Jurkat, Clone E6-1 (cell line): Measurements from ENCODE around the gene SYK.

ENCODE experiments used
- DNase-seq: peaks from one replicate; pipeline ENCODE4 v3.0.0-alpha.2; 2011; ENCODE audit warnings: low read depth, low spot score
- H3K4me3 ChIP-seq: 2 replicates; pipeline ENCODE4 v1.5.1; 2011; ENCODE audit warnings: mild to moderate bottlenecking, low read length, control low read depth, moderate library complexity

SYK gene

DNA sequence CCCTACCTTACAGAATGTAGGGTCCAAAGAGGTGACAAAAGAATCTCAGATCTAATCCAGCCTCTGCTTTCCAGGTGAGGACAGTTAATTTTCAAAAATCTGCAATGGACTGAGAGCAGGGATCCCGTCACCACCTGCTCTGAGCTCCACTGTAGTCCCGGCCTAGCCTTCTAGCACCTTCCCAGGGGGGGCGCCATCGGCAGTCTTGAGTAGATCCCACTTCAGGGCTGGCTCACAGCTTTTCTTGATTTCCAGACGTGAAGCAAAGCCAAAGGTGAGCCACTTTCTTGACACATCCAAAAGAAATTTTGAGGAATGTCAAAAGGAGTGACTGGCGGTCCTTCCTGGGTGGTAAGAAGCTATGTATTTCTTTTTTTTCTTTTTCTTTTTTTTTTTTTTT, 114.1 kb downstream of the SYK start:
- H3K4me3 ChIP-seq, result no peak overlapping the region
- peak; percentile 77 for DNase-seq

DNA sequence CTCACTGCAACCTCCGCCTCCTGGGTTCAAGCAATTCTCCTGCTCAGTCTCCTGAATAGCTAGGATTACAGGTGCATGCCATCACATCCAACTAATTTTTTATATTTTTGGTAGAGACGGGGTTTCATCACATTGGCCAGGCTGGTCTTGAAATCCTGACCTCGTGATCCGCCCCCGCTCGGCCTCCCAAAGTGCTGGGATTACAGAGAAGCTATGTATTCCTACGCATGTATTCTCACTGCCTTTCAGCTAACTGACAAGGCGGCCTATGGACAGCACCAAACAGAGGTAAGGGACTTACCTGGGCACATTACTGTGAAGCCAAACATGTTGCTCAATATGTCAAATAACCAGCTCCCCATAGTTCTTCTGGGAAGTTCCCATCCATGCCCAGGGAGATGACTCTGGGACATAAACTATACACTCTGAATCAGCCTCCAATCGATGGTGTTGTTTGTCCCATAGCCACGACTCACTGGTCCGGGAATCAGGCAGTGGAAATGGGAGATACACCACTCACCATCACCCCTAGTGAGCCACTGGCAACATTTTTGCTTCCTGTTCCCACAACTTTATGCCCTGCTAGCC, 114.6 kb downstream of the SYK start:
- DNase-seq, result no peak
- H3K4me3 ChIP-seq, result no peak overlapping the region

DNA sequence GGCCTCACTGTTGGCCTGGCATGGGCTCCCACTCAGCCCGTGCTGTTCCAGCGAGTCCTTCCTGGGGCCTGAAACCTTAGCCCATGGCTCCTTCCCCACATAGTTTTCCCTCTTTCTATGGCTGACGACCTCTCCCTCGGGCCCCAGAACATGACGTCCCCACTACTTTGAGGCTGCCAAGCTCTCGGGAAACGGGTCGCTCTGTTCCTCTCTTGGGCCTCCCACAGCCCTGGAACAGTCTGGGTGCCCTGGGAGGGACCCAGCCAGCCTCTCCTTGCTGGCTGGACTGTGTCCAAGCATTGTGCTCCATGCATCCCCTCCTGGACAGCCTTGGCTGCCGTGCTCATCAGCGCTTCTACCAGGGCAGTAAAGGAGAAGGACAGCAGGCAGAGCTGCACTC, 118.3 kb downstream of the SYK start:
- DNase-seq, result no peak
- no peak overlapping the region for H3K4me3 ChIP-seq

DNA sequence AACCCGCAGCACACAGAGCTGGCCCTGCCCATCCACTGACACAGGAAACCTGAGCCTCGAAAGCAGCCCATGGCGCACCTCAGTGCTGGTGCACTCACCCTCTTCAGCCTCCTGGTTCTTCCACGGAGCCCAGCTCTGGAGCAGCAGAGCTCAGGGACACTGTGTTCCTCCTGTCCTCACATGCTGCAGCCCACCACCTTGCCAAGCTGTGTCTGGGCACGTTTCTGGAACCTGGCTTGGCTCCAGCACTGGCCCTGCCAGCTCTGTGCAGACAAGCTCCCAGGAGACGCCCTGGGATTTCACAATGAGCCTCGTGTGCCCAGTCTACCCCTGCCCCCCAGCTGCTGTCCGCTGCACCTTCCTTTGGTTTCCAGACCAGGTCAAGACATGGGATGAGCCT, 119.5 kb downstream of the SYK start:
- H3K4me3 ChIP-seq, result no peak overlapping the region
- DNase-seq, result no peak

DNA sequence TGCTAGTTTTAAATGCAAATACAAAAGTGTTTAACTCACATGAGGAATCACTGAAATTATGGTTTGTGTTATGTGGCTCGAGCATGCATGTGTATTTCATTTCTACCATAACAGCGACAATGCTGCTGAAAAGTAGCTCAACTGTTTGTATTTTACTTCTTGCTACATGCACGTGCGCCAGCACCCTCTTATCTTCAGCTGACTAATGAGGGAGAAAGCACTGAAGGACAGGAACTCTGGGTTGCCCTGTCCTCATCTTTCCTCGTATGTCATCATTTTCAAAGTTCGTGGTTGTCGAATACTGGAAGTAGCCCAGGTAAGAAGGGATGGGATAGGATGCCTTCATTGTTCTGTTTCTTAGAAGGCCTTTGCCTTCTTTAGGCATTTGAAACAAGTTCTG, 120.3 kb downstream of the SYK start:
- DNase-seq, result no peak
- H3K4me3 ChIP-seq, result no peak overlapping the region

DNA sequence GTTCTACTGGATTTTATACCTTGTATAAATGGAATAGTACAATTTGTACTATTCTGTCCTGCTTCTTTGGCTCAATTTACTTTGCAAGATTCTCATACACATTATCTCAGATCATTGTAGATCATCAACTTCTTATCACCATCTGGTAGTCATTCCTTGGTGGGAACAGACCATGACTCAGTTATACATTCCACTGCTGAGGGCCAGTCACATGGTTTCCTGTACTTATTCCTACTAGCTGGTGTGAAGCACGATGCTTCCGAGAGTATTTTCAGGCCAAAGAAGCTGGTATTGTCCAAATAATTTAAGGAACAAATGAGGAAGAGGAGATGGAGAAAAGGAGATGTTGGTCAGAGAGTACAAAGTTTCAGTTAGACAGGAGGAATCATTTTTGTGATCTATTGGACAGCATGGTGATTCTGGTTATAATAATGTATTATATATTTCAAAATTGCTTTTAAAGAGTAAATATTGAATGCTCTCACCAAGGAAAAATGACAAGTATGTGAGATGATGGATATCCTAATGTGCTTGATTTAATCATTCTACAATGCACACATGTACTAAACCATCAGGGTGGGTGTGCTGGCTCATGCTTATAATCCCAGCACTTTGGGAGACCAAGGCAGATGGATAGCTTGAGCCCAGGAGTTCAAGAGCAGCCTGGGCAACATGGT, 124.1 kb downstream of the SYK start:
- DNase-seq, result no peak
- H3K4me3 ChIP-seq, result no peak overlapping the region

DNA sequence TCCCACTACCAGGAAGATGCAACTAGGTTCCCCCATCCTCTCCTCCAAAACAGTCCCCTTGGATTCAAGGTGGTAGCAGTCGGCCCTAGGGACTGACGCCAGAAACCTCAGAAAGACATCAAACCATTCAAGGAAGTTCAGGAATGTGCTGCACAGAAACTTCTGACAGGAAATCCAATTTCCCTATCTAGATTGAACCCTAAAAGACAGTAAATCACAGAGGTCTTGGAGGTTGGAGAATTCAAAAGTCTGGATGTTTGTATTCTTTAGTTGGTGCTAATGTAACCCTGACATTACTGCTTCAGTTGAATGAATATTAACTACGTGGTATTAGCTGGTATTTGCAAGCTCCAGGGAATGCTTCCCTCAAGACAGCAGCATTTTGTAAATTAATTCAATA, 125.3 kb downstream of the SYK start:
- no peak for DNase-seq
- no peak overlapping the region for H3K4me3 ChIP-seq

DNA sequence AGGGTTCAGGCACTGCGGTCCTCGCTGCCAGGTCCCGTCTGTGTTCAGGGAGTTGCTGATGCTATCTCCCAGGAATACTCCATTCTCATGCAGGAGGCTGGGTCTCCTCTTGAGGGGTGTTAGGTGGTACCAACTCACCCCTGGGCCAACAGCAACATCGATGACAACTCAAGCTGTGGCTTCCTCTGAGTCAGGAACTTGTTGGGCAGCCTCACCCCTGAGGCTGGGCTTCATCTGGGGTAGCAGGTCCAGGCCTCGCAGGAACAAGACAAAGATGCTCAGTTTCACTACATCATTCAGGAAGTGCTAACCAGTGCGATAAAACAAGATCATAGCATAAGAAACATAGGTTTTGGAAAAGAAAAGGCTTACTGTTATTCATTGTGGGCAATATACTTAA, 125.9 kb downstream of the SYK start:
- no peak overlapping the region for H3K4me3 ChIP-seq
- no peak for DNase-seq

DNA sequence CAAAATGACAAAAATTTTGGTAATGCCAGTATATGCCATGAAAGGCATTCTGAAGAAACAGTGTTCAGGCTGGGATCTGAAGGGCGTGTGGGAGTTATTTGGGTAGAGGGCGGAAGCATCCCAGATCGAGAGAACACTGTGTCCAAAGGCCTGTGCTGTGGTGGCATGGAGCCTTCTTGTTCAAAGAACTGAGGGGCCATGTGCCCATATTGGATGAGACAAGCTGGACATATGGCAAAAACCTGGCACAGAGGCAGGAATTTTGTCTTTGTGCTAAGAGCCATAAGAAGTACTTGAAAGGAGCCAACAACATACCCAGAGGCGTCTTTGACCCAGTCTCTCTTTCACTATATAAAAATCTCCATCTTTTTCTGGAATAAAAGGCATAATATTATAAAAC, 128.0 kb downstream of the SYK start:
- no peak for DNase-seq
- no peak overlapping the region for H3K4me3 ChIP-seq

DNA sequence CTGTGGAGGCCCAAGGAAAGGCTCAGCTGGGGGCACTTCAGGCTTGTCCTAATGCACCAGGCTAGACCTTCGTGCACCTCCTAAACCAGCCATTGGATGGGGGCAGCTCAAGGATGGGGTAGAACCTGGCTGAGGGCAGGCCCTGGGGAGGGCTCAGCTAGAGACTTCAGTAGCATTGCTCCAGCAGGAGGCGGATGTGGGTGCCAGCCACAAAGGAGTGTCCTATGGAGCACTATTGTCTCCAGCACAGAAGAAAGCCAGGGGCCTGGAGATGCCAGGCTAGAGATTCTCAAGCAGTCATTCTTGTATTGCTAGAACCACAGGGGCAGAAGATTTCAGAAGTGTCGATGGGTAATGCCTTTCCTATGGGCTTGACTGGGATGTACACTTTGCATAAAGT, 131.8 kb downstream of the SYK start:
- H3K4me3 ChIP-seq, result no peak overlapping the region
- peak; percentile 75 for DNase-seq

DNA sequence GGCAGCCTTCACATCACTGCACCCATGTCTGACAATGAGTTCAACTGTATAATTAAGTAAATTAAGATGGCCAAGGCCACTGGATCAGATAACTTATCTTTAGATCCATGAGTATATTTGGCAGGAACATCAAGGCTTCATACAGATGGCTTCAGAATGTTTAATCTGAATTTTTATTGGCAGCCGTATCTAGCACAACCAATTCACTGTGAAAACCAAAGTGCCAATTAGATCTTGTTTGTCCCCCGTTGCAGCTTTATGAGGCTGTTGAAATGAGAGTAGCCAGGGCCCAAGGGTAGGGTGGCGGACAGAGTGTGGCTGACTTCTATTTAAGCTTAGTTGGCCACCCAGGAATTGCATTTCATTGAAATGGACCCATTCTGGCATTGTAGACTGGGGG, 137.7 kb downstream of the SYK start:
- no peak overlapping the region for H3K4me3 ChIP-seq
- DNase-seq, result no peak

DNA sequence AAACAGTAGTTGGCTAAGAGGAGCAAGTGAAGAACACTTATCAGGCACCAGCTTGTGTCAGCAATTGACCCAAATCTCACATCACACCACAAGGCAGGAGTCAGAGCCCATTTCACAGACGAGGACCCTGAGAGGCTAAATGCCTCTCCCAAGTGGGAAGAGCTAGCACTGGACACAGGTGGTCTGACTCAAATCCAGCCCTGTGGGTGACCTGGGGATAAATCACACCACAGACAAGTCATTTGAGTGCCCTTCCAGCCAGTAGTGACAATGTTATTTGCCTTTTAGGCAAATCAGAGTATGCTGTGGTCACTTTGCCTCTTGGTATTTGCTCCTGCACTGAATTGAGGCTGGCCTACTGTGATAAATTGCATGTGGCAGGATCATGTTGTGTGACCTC, 138.7 kb downstream of the SYK start:
- H3K4me3 ChIP-seq, result no peak overlapping the region
- no peak for DNase-seq

DNA sequence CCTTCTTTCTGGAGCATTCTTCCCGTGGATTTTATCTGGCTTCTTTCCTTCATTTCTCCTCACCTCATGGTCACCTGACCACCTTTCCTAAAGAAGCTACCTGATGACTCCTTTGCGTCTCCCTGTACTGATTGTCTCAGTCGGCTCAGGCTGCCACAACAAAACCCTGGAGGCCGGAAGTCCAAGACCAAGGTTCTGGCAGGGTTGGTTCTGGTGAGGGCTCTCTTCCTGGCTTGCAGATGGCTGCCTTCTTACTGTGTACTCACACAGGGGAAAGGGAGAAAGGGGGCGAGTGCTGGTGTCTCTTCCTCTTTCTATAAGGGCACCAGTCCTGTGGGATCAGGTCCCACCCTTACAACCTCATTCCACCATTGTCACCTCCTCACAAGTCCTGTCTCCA, 140.0 kb downstream of the SYK start:
- no peak for DNase-seq
- no peak overlapping the region for H3K4me3 ChIP-seq

DNA sequence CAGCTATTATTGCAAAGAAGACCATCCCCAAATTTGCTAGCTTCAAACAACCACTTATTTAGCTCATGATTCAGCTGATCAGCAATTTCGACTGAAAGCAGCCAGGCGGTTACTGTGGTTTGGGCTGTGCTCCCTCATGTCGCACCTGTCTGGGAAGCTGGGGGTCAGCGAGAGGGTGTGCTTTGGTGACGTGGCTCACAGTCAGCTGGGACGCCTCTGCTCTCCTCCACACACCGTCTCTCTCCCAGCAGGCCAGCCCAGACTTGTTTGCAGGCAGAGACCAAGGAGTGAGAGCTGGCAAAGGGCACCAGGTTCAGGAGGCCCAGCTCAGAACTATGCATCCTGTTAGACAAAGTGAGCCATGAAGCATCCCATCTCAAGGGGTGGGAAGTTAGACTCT, 140.9 kb downstream of the SYK start:
- DNase-seq, result peak; percentile 86
- no peak overlapping the region; the same call in 1 of the 2 replicates for H3K4me3 ChIP-seq

DNA sequence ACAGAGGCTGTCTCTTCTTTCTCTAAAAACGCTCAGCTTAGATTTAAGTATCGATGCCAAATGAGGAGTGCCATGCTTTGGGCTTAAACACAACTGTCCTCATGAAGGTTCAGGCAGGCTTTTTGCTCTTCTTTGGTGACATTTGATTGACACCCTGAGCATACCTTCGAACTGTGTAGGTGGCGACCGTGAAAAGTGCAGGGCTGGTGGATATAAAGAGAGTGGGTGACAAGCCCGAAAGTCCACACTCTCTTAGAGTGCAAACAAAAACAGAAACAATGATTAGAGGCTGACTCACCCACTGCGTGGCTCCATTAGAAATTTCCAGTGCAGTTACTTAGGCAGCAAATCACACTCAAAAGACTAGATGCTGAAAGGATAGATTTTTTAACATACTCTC, 141.7 kb downstream of the SYK start:
- no peak for DNase-seq
- H3K4me3 ChIP-seq, result no peak overlapping the region

DNA sequence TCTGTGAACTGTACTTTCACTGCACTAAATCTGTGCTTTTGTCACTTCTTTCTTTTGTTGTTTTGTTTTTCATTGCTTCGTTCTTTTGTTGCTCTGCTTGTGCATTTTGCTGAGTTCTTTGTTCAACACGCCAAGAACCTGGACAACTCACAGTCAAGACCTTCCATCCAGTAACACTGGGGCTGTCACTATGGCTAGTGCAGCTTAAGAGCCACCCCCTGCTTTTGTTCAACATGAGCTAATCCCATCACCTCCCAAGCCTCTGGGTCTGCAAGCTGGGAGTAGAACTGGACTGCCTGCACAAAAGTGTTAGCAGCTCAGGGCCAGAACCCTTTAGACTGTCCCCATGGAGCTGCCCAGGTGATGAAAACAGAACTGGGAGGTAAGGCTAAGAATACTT, 143.7 kb downstream of the SYK start:
- no peak overlapping the region for H3K4me3 ChIP-seq
- no peak for DNase-seq

DNA sequence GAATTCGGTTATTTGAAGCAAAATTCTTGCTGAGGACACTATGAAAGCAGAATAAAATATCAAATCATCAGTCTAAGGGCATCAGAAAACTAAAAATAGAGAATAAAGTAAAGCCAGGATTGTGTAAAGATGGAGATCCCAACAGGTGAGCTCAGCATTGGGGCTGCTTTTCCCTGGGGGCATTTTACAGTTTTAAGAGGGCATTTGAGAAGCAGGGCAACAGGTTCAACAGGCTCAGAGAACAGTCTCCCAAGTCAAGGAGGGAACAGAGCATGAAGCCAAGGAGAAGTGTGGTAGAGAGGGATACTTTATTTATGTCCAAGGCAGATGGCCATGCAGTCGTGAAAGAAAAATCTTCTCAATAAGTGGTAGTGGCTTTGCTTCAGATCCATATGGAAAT, 145.4 kb downstream of the SYK start:
- H3K4me3 ChIP-seq, result no peak overlapping the region
- DNase-seq, result no peak
